Ureter (tissue), 1 donor: ENCODE data around the gene RPL3. TPM values are rescaled to one million over a fixed set of nuclear protein-coding genes. Genes with fewer than 3 reads are reported as not detected.

ENCODE experiments used
- DNase-seq: peaks from one replicate; pipeline ENCODE4 v3.0.0-alpha.2; 2020; ENCODE audit warnings: low spot score
- total RNA-seq: library from RNA; stranded (reverse); gene quantifications from one replicate; pipeline ENCODE4 v1.2.4, GENCODE V29; 2023
- donor health status: DM: yes; HTN: yes; CAD: no.

The RPL3 gene
- total RNA-seq, 1 donor from 2014 or later, result 2,529 TPM

DNA sequence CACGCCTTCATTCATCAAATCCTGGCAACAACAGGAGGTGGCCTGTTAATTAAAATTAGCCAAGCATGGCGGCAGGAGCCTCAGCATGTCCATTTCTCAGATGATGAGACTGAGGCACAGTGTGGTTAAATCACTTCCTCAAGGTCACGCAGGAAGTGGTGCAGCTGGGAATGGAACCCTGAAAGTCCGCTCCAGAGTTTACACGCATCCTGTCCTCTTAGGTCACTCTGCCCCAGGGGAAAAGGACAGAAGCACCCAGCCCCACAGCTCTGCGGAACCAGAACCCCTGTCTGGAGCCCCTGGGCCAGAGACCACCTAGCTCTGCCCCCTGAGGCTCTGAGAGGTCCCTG, 19.6 kb downstream of the RPL3 start:
- DNase-seq, result no peak

DNA sequence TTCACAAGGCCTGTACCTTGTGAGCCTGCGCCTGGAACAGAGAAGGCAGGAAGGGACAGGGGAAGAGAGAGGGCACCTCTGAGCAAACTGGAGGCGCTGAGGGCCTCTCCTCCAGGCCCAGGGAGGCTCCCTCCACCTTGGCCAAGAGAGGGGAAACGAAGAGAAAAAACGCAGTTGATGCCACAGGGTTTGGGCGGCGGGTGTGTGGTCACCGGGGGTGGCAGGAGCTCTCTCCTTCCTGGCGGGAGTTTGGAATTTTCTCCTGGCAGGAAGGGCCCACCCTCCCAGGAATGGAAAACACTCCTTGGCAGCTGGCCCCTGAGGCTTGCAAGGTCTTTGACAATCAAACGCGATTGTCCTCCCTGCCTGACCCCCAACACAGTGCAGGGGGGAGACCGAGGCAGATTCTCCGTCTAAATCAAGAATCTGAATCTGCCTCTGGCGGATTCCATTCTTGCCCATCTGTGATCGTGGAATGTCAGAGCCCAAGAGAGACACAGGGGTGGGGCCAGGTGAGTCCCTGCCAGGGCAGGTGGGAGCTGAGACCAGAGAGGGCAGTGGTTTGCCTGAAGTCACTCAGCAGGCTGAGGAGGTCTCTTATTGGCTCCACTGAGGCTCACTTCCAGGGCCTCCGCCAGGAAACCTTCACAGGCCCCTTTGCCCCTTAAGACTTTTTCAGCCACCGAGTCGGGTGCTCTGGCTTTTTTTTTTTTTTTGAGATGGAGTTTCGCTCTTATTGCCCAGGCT, 21.0 kb downstream of the RPL3 start:
- DNase-seq, result no peak

DNA sequence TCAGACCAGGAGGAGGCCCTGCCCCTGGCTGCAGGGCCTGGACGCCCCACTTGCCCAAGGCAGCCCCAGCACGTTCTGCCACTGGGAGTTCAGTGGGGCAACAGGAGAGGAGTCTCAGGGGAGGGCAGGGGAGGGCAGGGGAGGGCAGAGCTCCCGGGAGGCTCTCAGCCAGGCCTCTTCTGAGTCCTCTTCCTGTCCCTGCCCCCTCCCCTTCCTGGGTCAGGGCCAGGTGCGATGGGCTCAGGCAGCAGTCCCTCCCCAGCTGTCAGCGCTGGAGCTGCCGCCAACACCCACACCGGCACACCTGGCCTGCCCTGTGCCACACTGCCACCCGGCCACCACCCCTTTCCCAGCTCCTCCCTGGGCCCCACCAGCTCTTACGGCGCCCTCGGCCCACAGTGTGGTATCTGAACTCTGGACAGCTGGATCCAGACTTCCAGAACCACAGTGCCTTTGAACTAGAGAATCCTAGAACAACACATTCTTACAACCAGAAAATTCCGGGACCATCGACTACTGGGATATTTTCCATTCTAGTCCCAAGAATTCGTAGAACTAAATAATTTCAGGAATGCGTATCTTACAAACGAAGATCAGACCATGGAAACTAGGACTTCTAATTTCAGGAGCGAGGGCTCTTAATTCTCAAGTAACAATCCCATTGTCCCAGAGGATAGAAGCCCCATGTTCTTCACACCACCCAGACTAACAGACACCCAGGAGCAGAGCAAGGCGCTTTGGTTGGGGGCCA, 21.8 kb downstream of the RPL3 start:
- no peak for DNase-seq

DNA sequence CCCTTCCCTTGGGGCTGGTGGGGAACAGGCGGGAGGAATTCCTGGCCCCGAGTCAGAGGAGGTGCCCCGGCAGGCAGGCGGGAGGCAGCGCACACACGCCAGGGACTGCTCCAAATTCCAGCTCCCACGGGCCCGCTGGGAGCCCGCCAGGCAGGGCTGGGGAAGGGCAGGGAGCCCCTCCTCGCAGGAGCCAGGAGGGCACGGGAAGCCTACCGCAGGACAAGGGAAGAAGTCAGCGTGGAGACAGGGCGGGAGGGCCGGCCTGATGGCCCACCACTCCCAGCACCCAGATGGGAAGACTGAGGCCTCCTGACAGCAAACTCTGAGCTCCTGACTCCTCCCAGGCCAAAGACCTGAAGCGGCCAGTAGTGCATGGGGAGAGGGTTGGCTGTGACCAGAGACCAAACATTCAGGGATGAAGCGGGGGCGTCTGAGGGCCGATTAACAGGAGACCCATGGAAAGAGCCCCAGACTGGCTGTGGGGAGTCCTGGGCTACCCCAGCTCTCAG, 22.4 kb downstream of the RPL3 start:
- DNase-seq, result no peak

DNA sequence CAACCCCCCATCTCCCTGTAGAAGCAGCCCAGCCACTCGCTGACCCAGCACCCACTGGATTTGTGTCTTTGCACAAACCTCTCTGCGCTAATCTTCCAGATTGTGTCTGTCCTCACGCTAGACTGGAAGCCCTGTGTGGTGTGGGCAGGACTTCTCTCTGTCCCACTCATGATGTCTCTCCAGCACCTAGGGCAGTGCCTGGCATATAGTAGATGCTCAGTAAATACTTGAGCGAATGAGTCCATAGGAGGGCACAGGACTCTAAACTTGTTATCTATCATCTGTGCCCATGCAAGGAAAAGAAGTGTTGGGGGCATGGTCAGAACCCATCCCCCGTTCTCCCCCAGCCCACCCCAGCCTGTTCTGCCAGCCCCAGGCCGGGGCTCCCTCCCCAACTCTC, 22.9 kb downstream of the RPL3 start:
- DNase-seq, result no peak

DNA sequence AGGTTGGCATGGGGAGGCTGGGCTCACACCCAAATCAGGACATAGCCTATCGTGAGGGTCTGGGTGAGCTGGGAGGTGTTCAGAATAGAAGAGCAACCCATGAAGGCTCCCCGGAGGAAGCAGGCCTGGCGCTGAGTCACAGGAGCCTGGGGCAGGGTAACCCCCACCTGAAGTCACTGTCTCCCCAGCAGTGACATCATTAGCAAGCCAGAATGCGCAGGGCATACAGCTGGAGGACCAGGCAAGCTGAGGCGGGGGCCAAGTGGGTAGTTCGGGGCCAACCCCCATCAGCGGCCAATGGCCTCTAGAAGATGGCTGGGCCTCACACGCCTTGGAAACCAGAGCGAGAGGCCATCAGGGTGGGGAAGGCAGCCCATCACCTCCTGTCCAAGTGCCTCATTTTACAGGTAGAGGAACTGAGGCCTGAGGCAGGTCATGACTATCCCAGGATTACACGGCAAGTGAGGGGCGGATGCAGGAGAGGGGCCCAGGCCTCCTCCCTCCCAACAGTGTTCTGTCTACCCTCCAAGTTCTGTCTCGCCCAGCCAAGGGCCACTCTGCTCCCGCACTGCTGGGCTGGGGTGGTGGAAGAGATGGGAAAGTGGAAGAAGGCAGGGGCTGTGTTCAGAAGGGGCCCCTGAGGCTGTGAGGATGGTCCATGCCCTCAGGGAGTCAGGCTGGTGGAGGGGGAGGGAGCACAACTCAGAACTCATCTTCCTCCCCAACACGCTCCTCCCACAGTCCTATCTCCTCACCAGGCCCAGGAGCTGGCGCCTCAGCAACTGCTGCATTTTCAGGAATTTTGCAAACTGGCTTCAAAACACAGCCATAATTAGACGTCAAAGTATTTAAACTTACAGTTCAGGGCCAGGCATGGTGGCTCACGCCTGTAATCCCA, 24.6 kb downstream of the RPL3 start:
- DNase-seq, result no peak

DNA sequence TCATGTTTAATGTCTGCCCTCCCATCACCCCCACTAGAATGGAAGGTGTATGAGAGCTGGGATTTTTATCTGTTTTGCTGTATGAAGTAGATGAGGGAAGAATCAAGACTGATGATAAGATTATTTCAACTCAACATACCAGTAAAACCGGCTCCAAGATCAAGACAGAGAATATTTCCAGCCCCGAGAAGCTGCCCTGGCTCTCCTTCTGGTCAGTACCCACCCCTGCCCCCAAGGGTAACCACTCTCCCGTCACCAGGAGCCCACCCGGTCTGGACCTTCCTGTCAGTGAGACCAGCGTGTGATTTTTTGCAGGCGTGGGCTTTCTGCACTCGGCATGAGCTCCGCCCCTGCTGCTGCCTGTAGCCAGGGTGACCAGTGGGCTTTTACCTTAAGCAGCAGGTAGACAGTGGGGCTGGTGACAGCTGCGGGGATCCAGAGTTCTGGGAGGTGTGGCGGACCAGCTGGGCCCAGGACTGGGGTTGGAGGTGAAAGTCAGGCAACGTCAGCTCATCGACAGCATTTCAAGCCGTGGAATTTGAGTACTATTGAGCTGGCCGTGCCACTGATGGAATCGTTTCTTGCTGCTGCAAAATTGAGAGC, 25.6 kb downstream of the RPL3 start:
- no peak for DNase-seq

DNA sequence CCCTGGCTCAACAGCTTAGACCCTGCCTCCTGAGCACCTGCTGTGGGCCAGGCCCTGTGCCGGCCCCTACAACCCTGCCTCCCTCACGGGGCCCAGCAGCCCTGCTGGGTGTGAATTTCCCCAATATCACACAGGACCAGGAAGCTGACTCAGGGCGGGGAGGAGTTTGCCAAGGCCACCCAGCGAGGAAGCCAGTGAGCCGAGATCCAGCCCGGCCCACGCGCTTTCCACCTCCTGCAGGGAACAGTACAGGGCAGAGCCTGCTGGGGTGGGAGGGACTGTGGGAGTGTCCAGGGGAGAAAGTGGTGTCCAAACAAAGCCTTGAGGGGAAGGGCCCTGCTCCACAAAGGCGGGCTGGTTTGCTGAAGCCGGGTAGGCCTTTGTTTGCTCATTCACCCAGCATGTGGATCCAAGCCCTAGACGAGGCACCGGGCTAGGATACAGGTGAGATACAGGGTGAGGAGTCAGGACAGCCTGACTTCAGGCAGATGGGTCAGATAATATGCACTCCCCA, 26.8 kb downstream of the RPL3 start:
- peak; percentile 93 for DNase-seq

DNA sequence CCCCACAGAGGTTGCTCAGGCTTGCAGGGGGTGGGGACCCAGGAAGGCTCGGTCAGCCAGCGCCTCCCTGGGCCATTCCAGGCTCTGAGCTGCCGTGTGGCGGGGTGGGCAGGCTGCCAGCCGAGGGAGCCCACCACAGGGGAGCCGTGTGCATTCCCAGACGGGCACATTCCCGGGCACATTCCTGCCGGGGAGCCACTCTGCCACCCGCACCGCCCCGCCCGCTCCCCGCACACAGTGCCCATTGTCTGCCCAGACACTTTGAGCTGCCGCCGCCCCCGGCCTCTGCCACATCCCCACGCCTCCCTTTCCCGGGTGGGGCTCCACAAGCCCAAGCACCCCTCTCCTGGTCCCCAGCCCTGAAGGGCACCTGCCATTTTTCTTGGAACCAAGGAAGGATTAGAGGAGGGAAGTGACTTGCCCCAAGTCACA, 27.4 kb downstream of the RPL3 start:
- no peak for DNase-seq

DNA sequence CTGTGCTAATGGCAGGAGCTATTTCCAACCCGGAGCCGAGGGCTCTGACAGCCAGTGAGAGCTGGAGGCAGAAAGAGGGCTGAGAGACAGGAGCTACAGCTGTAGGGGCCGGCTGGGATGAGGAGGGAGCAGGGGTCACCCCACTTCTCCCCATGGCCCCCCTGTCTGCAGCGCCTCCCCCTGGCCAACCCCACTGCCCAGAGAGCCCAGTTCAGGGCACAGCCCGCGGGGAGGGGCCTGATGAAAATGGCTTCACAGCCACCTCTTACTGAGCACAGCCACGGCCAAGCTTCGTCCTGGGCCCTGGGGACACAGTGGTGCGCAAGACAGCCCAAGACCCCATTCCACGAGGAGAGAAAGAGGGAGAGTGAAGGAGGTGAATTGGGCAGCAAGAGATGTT, 27.9 kb downstream of the RPL3 start:
- DNase-seq, result no peak

DNA sequence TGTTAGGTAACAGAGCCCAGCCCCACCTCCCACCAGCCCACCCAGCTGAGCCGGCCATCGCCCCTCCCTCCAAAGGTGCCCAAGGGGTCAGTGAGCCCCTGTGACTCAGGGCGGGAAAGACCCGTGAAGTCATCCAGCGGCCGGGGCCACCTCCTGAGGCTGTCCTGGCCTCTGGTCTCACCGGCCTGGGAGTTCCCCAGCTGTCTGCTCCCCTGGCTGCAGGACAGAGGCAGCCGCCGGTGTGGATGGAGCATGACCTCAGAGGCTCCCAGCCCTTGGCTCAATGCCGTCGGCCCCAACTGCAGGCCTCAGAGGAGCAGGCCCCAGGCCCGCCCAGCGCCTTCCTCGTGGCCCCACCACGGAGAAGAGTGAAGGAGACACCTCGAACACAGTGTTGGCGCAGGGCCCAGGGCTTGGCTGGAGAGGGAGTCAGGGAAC, 28.7 kb downstream of the RPL3 start:
- no peak for DNase-seq

DNA sequence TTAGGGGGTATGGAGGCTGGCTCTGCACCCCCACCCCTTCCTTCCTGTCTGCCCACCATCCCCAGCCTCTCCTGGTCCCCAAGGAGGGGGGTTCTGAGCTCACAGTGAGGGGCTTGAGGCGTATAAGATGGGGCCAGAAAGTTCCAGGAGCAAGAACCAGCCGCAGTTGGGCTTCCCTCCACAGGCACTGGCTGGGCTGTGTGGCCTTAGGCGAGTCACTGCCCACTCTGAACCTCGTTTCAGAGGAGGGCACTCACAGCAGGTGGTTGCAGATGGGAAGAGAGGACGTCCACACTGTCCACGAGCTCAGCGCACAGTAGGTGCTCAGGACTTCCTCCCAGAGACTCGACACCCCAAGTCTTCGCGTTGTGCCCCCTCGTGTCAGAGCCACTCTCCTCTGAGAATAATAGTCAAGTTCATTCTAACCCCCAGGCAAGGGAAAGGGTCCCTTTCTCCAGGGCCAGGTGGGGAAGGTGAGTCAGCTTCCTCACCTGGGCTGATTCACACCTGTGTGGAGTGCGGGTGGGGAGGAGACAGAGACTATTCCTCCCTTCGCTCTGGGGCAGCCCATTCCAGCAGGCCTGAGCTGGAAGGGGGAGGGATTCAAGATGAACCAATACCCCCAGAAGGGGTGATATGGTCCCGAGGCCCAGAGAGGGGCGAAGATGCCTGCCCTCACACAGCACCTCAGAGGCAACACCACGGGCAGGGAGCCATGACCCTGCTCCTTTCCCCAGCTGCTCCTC, 29.3 kb downstream of the RPL3 start:
- DNase-seq, result no peak

DNA sequence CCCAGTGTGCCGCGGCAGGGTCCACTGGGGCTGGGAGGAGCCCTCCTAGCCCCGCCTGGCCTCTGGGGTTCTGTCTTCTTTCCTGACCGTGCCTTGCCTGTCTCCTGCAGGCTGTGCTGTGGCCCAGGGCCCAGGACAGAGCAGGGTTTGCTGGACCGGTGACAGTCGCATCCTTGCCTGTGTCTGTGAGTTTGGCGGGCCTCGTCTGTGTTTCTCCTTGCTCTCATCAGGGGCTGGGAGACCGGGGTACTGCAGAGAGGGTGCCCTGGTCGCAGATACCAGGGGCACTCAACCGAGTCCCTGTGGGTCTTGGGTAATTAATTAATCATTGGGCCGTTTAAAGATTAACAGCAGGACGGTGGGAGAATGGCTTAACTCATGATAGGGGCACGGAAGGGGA, 29.9 kb downstream of the RPL3 start:
- DNase-seq, result no peak

DNA sequence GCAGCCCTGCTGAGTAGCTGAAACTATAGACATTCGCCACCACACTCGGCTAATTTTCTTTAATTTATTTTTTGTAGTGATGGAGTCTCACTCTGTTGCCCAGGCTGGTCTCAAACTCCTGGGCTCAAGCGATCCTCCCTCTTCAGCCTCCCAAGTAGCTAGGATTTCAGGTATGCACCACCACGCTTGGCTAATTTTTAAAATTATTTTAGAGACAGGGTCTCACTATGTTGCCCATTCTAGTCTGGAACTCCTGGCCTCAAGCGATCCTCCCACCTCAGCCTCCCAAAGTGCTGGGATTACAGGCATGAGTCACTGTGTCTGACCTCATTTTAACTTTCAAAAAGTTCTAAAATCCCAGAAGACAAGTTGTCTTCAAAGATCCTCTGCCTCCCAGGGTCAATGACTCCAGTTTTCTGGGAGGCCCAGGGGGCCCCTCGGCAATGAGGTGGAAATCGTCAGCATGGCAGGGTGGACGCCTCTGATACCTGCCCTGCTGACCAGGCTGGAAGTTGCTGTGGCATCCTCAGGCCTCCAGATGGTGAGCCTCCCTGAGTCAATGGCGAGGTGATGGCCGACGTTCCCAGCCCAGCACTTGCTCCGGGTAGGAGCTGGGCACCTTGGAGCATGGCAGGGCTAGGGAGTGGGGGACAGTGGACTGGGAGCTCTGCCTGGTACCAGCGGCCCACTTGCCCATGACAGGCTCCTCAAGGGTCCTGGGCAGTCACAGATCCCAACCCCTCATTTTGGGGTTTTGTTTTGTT, 31.1 kb downstream of the RPL3 start:
- DNase-seq, result no peak

DNA sequence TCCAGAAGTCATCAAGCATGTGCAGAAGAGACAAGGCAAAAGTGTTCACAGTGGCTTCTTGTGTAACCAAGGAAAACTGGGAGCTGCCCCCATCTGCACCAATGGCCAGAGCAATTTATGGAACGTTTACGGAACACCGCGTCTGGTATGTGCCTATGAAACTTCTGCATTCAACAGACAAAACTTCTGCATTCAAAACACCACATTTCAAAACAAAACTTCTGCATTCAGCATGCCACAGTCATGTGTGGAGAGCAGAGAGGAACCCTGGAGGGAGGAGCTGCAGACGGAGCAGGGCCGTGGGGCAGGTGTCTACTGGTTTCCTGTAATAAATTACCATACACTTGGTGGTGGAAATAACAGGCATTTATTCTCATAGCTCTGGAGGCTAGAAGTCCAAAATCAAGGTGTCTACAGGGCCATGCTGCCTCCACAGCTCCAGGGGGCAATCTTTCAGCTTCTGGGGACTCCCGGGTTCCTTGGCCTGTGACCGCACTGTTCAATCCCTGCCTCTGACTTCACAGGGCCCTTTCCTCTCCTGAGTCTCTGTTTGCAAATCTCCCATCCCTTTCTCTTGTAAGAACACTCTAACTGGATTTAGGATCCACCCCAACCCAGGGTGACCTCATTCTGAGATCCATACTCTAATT, 32.2 kb downstream of the RPL3 start:
- DNase-seq, result no peak

DNA sequence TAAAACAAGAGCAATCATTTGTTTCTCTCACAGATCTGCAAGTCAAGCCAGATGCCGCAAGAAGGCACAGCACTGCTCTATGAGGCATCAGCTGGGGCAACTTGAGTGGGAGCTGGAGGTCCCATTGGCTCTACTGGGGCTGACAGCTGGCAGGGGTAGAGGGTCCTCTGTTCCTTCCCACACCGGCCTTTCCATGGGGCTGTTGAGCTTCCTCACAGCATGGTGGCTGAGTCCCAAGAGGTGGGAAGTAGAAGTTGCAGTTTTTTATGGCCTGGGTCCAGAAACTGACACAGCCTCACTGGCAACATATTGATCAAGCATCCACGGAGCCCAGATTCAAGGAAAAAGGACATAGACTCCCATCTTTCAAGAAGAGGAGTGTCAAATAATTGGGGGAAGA, 34.4 kb downstream of the RPL3 start:
- no peak for DNase-seq

DNA sequence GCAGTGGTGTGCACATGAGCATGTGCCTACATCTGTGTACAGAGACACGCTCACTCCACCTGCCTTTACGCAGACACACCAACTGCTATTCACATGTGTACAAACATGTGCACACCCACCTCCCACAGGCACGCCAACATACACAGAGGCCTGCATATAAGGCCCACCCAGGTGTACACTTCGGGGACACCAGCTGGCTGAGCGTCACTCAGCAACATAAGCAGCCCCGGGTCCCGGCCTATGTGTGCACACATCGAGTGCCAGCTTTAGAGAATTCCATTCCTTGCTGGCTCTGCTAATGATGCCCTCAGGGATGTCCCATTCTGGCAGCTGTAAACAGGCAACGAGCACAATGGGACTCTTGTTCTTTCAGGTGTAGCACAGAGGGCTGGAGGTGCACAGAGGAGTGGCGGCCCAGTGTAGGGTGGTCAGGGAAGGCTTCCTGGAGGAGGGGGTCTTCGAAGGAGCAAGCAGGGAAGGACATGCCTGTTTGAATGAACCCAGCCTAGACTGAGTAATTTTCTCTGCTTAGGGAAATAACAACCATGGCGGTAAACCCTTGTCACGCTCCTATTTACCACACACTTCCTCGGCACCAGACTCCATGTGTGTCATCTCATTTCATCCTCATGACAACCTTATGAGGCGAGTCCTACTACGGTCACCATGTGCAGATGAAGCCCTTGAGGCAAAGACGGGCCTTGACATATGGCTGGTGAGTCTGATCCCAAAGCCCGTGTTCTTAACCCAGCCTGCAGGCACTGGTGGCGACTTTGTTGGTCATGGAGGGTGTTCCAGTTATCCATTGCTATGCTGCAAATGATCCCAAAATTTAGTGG, 35.1 kb downstream of the RPL3 start:
- DNase-seq, result no peak

DNA sequence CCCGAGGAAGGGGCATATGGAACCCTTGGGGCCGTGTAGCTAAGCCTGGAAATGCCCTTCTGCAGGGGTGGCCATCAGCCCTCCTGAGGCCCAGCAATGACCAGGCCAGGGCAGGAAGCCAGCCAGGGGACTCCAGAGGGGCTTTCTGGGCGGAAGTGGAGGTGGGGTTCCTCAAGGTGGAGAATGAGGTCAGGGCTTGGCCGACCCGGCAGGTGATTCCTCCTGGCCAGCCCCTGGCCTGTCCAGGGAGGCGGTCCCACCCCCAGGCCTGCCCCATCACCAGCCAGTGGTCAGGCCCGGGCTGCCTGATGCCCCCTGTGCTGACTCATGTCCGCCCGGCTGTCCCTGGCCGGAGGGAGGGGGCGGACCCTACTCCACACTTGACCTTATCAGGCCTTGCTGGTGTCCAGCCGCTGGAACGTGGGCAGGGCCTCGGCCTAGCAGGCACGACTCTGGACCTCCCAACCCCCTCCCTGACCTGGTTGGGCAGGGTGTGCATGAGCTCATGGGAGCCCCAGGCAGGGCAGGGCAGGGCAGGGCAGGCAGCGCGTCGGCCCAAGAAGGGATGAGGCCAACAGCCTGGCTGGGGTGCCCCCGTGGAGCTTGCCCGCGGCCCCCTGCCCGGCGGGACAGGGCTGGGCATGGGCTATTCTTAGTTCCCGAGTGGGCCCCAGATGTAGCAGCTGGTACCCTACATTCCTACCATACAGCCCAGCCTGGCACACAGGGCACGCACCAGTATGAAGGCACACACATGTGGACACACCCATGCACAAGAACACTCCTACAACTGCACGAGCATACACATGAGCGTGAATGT, 35.9 kb downstream of the RPL3 start:
- DNase-seq, result no peak
